Measurements from ENCODE around the gene RD3L.

GRCh38 chr14:103943673-103944072, 1.3 kb upstream of the RD3L start:
- TF ChIP-seq, protein P1, sequence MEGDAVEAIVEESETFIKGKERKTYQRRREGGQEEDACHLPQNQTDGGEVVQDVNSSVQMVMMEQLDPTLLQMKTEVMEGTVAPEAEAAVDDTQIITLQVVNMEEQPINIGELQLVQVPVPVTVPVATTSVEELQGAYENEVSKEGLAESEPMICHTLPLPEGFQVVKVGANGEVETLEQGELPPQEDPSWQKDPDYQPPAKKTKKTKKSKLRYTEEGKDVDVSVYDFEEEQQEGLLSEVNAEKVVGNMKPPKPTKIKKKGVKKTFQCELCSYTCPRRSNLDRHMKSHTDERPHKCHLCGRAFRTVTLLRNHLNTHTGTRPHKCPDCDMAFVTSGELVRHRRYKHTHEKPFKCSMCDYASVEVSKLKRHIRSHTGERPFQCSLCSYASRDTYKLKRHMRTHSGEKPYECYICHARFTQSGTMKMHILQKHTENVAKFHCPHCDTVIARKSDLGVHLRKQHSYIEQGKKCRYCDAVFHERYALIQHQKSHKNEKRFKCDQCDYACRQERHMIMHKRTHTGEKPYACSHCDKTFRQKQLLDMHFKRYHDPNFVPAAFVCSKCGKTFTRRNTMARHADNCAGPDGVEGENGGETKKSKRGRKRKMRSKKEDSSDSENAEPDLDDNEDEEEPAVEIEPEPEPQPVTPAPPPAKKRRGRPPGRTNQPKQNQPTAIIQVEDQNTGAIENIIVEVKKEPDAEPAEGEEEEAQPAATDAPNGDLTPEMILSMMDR (IDR thresholded peaks at IDR 0.05), result no peak
- no peak for TF ChIP-seq POLR2A (IDR thresholded peaks at IDR 0.05)

All from testis (tissue), 2 donors.